Endothelial cell of umbilical vein (primary cell): Measurements from ENCODE around the gene SLC46A3. TPM values are rescaled to one million over a fixed set of nuclear protein-coding genes. Genes with fewer than 3 reads are reported as not detected.

Source experiments
- BruUV-seq: library from RNA; stranded (reverse); fragments of 400-500 nt; replicated peaks from 2 replicates; lab custom pipeline; 2021; lab: Mats Ljungman, UMichigan
- CTCF ChIA-PET: fragments of 300-600, 350-600 bp; sonication (Branson Sonifier 250); formaldehyde crosslinking; loops from one replicate; lab custom pipeline; 2021; ENCODE audit warnings: antibody characterized with exemption, inconsistent platforms; lab: Charles Lee
- POLR2A ChIA-PET: fragments of 300-600, 350-600 bp; sonication (Branson Sonifier 250); formaldehyde crosslinking; loops from one replicate; lab custom pipeline; 2021; ENCODE audit warnings: antibody characterized with exemption, inconsistent platforms; lab: Charles Lee
- DNase-seq: peaks from one replicate; pipeline ENCODE4 v3.0.0-alpha.2; 2011; ENCODE audit warnings: low read depth, low spot score
- FAIRE-seq: peaks from 2 replicates; lab custom pipeline; 2011; peaks lifted over from hg19 to GRCh38; lab: Jason Lieb, UNC
- H2AFZ ChIP-seq: 2 replicates; pipeline ENCODE4 v1.6.0; 2012; ENCODE audit warnings: low read depth, low read length, control low read depth, inconsistent platforms
- H3K27ac ChIP-seq: 2 replicates; pipeline ENCODE4 v1.5.1; 2011; ENCODE audit warnings: low read depth, mild to moderate bottlenecking, control low read depth, low read length, moderate library complexity; ENCODE audit not compliant: insufficient read depth
- H3K27me3 ChIP-seq, 2 experiments: 2 replicates each; pipeline versions ENCODE4 v1.6.0 to v1.6.1; 2011; ENCODE audit warnings: low read length in 2 of 2, mixed read lengths in 1 of 2; ENCODE audit not compliant: control insufficient read depth in 2 of 2, insufficient read depth in 2 of 2
- H3K36me3 ChIP-seq, 2 experiments: 2 replicates in 1 of 2; 3 replicates in 1 of 2; pipeline ENCODE4 v1.5.1; 2011; ENCODE audit warnings: low read length in 2 of 2, mild to moderate bottlenecking in 1 of 2, moderate library complexity in 1 of 2; ENCODE audit not compliant: control insufficient read depth in 2 of 2, insufficient read depth in 2 of 2; ENCODE audit errors: extremely low read depth in 1 of 2
- H3K4me1 ChIP-seq: 3 replicates; pipeline ENCODE4 v1.5.1; 2011; ENCODE audit warnings: mild to moderate bottlenecking, low read length; ENCODE audit not compliant: control insufficient read depth, insufficient read depth; ENCODE audit errors: extremely low read depth
- H3K4me2 ChIP-seq: 2 replicates; pipeline ENCODE4 v1.6.1; 2011; ENCODE audit warnings: low read length, control low read depth, mixed read lengths; ENCODE audit not compliant: insufficient read depth
- H3K4me3 ChIP-seq, 3 experiments: fragments of 200-600 bp in 1 of 3; sonication (generic), shearing (Covaris generic) in 1 of 3; replicated peaks in 1 of 3; 2 replicates each; pipeline ENCODE4 v1.5.1; 2011 to 2016; ENCODE audit warnings: control low read depth in 3 of 3, low read length in 3 of 3, mild to moderate bottlenecking in 2 of 3, inconsistent platforms in 1 of 3, low read depth in 1 of 3, moderate library complexity in 1 of 3; ENCODE audit not compliant: insufficient read depth in 1 of 3
- H3K79me2 ChIP-seq: 2 replicates; pipeline ENCODE4 v1.6.0; 2012; ENCODE audit warnings: low read length, inconsistent platforms; ENCODE audit not compliant: control insufficient read depth, insufficient read depth
- H3K9ac ChIP-seq: replicated peaks from 2 replicates; pipeline ENCODE3; 2011; ENCODE audit warnings: low read length, control low read depth; ENCODE audit not compliant: insufficient read depth; ENCODE audit errors: extremely low read depth
- H3K9me1 ChIP-seq: replicated peaks from 3 replicates; pipeline ENCODE4 v1.6.0; 2011; ENCODE audit warnings: mild to moderate bottlenecking, low read length; ENCODE audit not compliant: control insufficient read depth, insufficient read depth; ENCODE audit errors: extremely low read depth
- H3K9me3 ChIP-seq: replicated peaks from 2 replicates; pipeline ENCODE4 v1.5.1; 2012; ENCODE audit warnings: low read length, inconsistent platforms; ENCODE audit not compliant: control insufficient read depth, insufficient read depth
- H4K20me1 ChIP-seq: replicated peaks from 2 replicates; pipeline ENCODE3; 2011; ENCODE audit warnings: mild to moderate bottlenecking, low read length; ENCODE audit not compliant: control insufficient read depth, insufficient read depth; ENCODE audit errors: extremely low read depth
- EZH2 ChIP-seq: IDR thresholded peaks from 2 replicates; pipeline ENCODE4 v1.6.1; 2012; ENCODE audit warnings: borderline replicate concordance, low read depth, mild to moderate bottlenecking, moderate library complexity, low read length, inconsistent platforms; ENCODE audit not compliant: severe bottlenecking
- FOS ChIP-seq: IDR thresholded peaks from 2 replicates; pipeline ENCODE4 v1.6.1; 2011; ENCODE audit warnings: mild to moderate bottlenecking, low read length, moderate library complexity, borderline replicate concordance; ENCODE audit not compliant: insufficient read depth
- GATA2 ChIP-seq: IDR thresholded peaks from 2 replicates; pipeline ENCODE4 v1.7.0; 2011; ENCODE audit warnings: low read depth, mild to moderate bottlenecking, moderate library complexity, mixed read lengths, low read length; ENCODE audit not compliant: insufficient read length, insufficient read depth
- JUN ChIP-seq: IDR thresholded peaks from 2 replicates; pipeline ENCODE4 v1.6.1; 2011; ENCODE audit warnings: borderline replicate concordance, low read depth; ENCODE audit not compliant: insufficient read length, insufficient read depth
- MYC ChIP-seq: IDR thresholded peaks from one replicate; pipeline ENCODE4 v1.6.1; 2011; ENCODE audit warnings: mild to moderate bottlenecking, low read depth, low read length
- POLR2A ChIP-seq: IDR thresholded peaks from 2 replicates; pipeline ENCODE4 v1.6.1; 2012; ENCODE audit warnings: low read depth, mild to moderate bottlenecking, control low read depth, low read length
- POLR2AphosphoS5 ChIP-seq: IDR thresholded peaks from 2 replicates; pipeline ENCODE4 v1.6.1; 2012; ENCODE audit warnings: low read depth, mild to moderate bottlenecking, control low read depth, low read length, moderate library complexity; ENCODE audit not compliant: insufficient read depth
- dilution Hi-C: fragments of 300-500 bp; cut with MboI; formaldehyde crosslinking; loops from one replicate; pipeline ENCODE4 v1.15.0; 2019; ENCODE audit warnings: low sequenced_read_pairs; ENCODE audit not compliant: extremely low pct_ligation_motif_present
- intact Hi-C: fragments of 100-400 bp; cut with micrococcal nuclease; formaldehyde crosslinking; loops from one replicate; pipeline ENCODE4 v1.10.0; 2022
- polyA plus RNA-seq, 4 experiments: library from polyadenylated mRNA; depleted of rRNA in 3 of 4; stranded (reverse) in 3 of 4; unstranded in 1 of 4; fragments of >200 nt; gene quantifications; 2 replicates each; pipeline versions ENCODE4 v1.2.1 to v1.2.3, GENCODE V29; 2011 to 2012; ENCODE audit warnings: missing spikeins in 1 of 4
- total RNA-seq: library from RNA; stranded (reverse); gene quantifications from 2 replicates; pipeline ENCODE4 v1.2.3, GENCODE V29; 2021
- TF ChIP-seq, protein P1 (sequence below): IDR thresholded peaks from 2 replicates; pipeline ENCODE4 v1.6.1; 2011; ENCODE audit not compliant: insufficient read depth, insufficient read length
- TF ChIP-seq, protein P2 (sequence below), 2 donors: IDR thresholded peaks; 1 replicate in 1 of 2; 2 replicates in 1 of 2; pipeline ENCODE4 v1.5.1; 2011; ENCODE audit warnings: low read length in 2 of 2, mild to moderate bottlenecking in 2 of 2, moderate library complexity in 2 of 2, control low read depth in 1 of 2, inconsistent platforms in 1 of 2, low read depth in 1 of 2; ENCODE audit not compliant: insufficient read depth in 1 of 2; ENCODE audit errors: extremely low read depth in 1 of 2

Gene SLC46A3
- total and polyA plus RNA-seq, 2 donors (not counting 3 experiments of a cell fraction or from before 2014, with no cell fraction given) = 2.0 to 2.1 TPM

DNA sequence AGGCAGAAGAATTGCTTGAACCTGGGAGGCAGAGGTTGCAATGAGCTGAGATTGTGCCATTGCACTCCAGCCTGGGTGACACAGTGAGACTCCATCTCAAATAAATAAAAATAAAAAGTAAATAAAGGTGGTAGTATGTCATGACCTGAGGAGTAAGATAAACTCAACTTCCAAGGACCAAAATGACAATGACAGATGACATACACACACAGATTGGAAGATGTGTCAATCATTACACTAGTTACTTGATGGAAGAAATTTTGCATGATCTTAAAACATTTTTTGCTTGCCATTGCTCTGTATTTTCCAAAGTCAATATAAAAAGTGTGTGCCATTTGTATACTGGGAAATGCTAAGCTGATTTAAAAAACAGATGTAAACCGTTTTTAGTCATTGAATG is 4.1 kb downstream of the SLC46A3 start:
- Histone ChIP-seq H4K20me1 (no peaks in the 10 kb centered on the region), H3K9me3 (no peaks in the 10 kb centered on the region), H2AFZ (no peak overlapping the region), H3K9me1 (no peaks in the 10 kb centered on the region), H3K4me2 (no peak overlapping the region), H3K27ac (no peak overlapping the region), H3K4me3 (no peak overlapping the region), H3K27me3 (no peaks in the 10 kb centered on the region), H3K9ac (no peak overlapping the region), H3K4me1 (peaks cover 30% of the 10 kb centered on the region), H3K36me3 (no peaks in the 10 kb centered on the region), H3K79me2 (no peaks in the 10 kb centered on the region)
- intact Hi-C loops = loop anchor here (5.0 kb wide), 1 partner anchor 222 kb away; no protein-coding TSS in a partner anchor
- no TSS peak for BruUV-seq
- CTCF ChIA-PET = no interaction called here
- POLR2A ChIA-PET = no interaction called here
- no peak for TF ChIP-seq FOS
- no peak for TF ChIP-seq POLR2A
- no peak for TF ChIP-seq MYC
- no peak for TF ChIP-seq JUN
- TF ChIP-seq POLR2AphosphoS5 = no peak
- no peak for TF ChIP-seq EZH2
- TF ChIP-seq, protein P1, sequence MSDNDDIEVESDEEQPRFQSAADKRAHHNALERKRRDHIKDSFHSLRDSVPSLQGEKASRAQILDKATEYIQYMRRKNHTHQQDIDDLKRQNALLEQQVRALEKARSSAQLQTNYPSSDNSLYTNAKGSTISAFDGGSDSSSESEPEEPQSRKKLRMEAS = no peak
- no peak for TF ChIP-seq GATA2
- TF ChIP-seq, protein P2, sequence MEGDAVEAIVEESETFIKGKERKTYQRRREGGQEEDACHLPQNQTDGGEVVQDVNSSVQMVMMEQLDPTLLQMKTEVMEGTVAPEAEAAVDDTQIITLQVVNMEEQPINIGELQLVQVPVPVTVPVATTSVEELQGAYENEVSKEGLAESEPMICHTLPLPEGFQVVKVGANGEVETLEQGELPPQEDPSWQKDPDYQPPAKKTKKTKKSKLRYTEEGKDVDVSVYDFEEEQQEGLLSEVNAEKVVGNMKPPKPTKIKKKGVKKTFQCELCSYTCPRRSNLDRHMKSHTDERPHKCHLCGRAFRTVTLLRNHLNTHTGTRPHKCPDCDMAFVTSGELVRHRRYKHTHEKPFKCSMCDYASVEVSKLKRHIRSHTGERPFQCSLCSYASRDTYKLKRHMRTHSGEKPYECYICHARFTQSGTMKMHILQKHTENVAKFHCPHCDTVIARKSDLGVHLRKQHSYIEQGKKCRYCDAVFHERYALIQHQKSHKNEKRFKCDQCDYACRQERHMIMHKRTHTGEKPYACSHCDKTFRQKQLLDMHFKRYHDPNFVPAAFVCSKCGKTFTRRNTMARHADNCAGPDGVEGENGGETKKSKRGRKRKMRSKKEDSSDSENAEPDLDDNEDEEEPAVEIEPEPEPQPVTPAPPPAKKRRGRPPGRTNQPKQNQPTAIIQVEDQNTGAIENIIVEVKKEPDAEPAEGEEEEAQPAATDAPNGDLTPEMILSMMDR (IDR thresholded peaks at IDR 0.05; ENCODE audit: extremely low read depth in 1 of 2, insufficient read depth in 1 of 2, low read depth in 1 of 2, low read length in 2 of 2) = no peak
- DNase-seq (no peak), FAIRE-seq (no peak)
- dilution Hi-C loops = no loop called here
